Fibroblast of lung (primary cell): ENCODE results near the gene LRMDA. TPM values are rescaled to one million over a fixed set of nuclear protein-coding genes. Genes with fewer than 3 reads are reported as not detected.
"Not testable (repeated sequence)": the region's sequence is repeated elsewhere in the genome, so short reads cannot be mapped to it uniquely, and the experiment has no call there.

ENCODE experiments used
- DNase-seq, 2 donors: peaks; one replicate each; pipeline versions ENCODE4 v3.0.0 to v3.0.0-alpha.2; 2010; ENCODE audit warnings: low read depth in 2 of 2
- H2AFZ ChIP-seq: 2 replicates; pipeline ENCODE4 v1.5.1; 2012; ENCODE audit warnings: low read length, control low read depth, inconsistent platforms
- H3K27ac ChIP-seq: 2 replicates; pipeline ENCODE4 v1.5.1; 2011; ENCODE audit warnings: low read length, control low read depth; ENCODE audit not compliant: insufficient read depth
- H3K27me3 ChIP-seq: 2 replicates; pipeline ENCODE4 v1.5.1; 2011; ENCODE audit warnings: mild to moderate bottlenecking, low read length; ENCODE audit not compliant: control insufficient read depth, insufficient read depth
- H3K36me3 ChIP-seq: 2 replicates; pipeline ENCODE4 v1.5.1; 2011; ENCODE audit warnings: low read length; ENCODE audit not compliant: control insufficient read depth, insufficient read depth
- H3K4me1 ChIP-seq: 2 replicates; pipeline ENCODE4 v1.5.1; 2011; ENCODE audit warnings: low read length; ENCODE audit not compliant: control insufficient read depth, insufficient read depth; ENCODE audit errors: extremely low read depth
- H3K4me2 ChIP-seq: 2 replicates; pipeline ENCODE4 v1.5.1; 2011; ENCODE audit warnings: low read length, control low read depth; ENCODE audit not compliant: insufficient read depth; ENCODE audit errors: extremely low read depth
- H3K4me3 ChIP-seq, 4 experiments: fragments of 200-600 bp in 1 of 4; sonication (generic) in 1 of 4; replicated peaks in 1 of 4; 2 replicates each; pipeline ENCODE4 v1.5.1; 2011 to 2016; ENCODE audit warnings: low read length in 4 of 4, low read depth in 3 of 4, mild to moderate bottlenecking in 3 of 4, control low read depth in 2 of 4, inconsistent platforms in 1 of 4, mixed read lengths in 1 of 4; ENCODE audit not compliant: insufficient read depth in 1 of 4; ENCODE audit errors: control extremely low read depth in 1 of 4
- H3K79me2 ChIP-seq: 2 replicates; pipeline ENCODE4 v1.5.1; 2012; ENCODE audit warnings: mild to moderate bottlenecking, low read length, inconsistent platforms; ENCODE audit not compliant: control insufficient read depth, insufficient read depth
- H3K9ac ChIP-seq: 2 replicates; pipeline ENCODE4 v1.5.1; 2011; ENCODE audit warnings: mild to moderate bottlenecking, low read length, control low read depth; ENCODE audit not compliant: insufficient read depth
- H3K9me3 ChIP-seq: 2 replicates; pipeline ENCODE4 v1.5.1; 2012; ENCODE audit warnings: low read depth, low read length; ENCODE audit not compliant: control insufficient read depth, insufficient read depth
- H4K20me1 ChIP-seq: 2 replicates; pipeline ENCODE4 v1.5.1; 2011; ENCODE audit warnings: low read length; ENCODE audit not compliant: control insufficient read depth, insufficient read depth; ENCODE audit errors: extremely low read depth
- EZH2 ChIP-seq: IDR thresholded peaks from 2 replicates; pipeline ENCODE4 v1.5.1; 2012; ENCODE audit warnings: low read length, control low read depth, mild to moderate bottlenecking; ENCODE audit errors: missing control alignments
- polyA plus RNA-seq, 2 donors: library from polyadenylated mRNA; depleted of rRNA in 1 of 2; stranded (reverse) in 1 of 2; unstranded in 1 of 2; fragments of >200 nt; gene quantifications; 2 replicates each; pipeline ENCODE4 v1.2.1, GENCODE V29; 2011 to 2012; ENCODE audit warnings: missing spikeins in 1 of 2
- total RNA-seq: library from RNA; depleted of rRNA; stranded (reverse); fragments of >200 nt; gene quantifications from 2 replicates; pipeline ENCODE4 v1.2.1, GENCODE V29; 2014
- TF ChIP-seq, protein P1 (sequence below), 2 donors: IDR thresholded peaks in 1 of 2; conservative IDR thresholded peaks in 1 of 2; 1 replicate in 1 of 2; 2 replicates in 1 of 2; pipeline ENCODE4 v1.5.1; 2011 to 2012; ENCODE audit warnings: low read length in 2 of 2, control low read depth in 1 of 2, inconsistent platforms in 1 of 2, low read depth in 1 of 2, mild to moderate bottlenecking in 1 of 2

The LRMDA gene
- total and polyA plus RNA-seq, 2 donors (not counting 1 experiment from before 2014, with no cell fraction given), result 1.7 to 2.0 TPM

DNA sequence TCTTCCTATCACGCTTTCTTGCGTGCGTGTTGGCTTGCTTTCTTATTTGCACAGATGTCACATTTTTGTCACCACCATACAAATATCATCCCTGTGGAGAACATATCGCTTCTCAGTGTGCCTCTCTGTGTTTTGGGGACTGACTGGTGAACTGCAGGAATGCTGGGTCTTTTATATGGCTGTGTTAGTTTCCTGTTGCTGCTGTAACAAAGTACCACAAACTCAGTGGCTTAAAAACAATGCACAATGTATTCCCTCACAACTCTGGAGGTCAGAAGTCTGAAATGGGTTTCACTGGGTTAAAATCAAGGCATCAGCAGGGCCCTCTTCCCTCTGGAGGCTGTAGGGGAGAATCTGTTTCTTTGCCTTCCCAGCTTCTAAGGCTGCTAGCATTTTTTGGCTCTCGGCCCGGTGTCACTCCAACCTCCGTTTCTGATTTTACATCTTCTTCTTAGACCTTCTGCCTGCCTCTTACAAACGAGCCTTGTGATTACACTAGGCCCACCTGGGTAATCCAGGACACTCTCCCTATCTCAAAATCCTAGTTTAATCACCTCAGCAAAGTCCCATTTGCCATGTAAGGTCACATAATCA lies 82.0 kb downstream of the LRMDA start:
- H3K4me1 ChIP-seq, result peaks cover 9% of the 10 kb centered on the region
- H3K4me3 ChIP-seq, result no peak overlapping the region
- H3K4me2 ChIP-seq, result no peak overlapping the region
- no peak overlapping the region for H2AFZ ChIP-seq
- H3K27ac ChIP-seq, result no peak overlapping the region
- peaks cover 2% of the 10 kb centered on the region for H3K27me3 ChIP-seq
- TF ChIP-seq, protein P1, sequence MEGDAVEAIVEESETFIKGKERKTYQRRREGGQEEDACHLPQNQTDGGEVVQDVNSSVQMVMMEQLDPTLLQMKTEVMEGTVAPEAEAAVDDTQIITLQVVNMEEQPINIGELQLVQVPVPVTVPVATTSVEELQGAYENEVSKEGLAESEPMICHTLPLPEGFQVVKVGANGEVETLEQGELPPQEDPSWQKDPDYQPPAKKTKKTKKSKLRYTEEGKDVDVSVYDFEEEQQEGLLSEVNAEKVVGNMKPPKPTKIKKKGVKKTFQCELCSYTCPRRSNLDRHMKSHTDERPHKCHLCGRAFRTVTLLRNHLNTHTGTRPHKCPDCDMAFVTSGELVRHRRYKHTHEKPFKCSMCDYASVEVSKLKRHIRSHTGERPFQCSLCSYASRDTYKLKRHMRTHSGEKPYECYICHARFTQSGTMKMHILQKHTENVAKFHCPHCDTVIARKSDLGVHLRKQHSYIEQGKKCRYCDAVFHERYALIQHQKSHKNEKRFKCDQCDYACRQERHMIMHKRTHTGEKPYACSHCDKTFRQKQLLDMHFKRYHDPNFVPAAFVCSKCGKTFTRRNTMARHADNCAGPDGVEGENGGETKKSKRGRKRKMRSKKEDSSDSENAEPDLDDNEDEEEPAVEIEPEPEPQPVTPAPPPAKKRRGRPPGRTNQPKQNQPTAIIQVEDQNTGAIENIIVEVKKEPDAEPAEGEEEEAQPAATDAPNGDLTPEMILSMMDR (conservative IDR thresholded peaks at IDR 0.05 in 1 of 2, IDR thresholded peaks at IDR 0.05 in 1 of 2; ENCODE audit: low read depth in 1 of 2, low read length in 2 of 2), result no peak
- no peak for TF ChIP-seq EZH2
- no peaks in the 10 kb centered on the region for H3K79me2 ChIP-seq
- no peaks in the 10 kb centered on the region for H4K20me1 ChIP-seq
- no peak overlapping the region for H3K9ac ChIP-seq
- no peak for DNase-seq
- H3K36me3 ChIP-seq, result no peaks in the 10 kb centered on the region
- no peaks in the 10 kb centered on the region for H3K9me3 ChIP-seq

DNA sequence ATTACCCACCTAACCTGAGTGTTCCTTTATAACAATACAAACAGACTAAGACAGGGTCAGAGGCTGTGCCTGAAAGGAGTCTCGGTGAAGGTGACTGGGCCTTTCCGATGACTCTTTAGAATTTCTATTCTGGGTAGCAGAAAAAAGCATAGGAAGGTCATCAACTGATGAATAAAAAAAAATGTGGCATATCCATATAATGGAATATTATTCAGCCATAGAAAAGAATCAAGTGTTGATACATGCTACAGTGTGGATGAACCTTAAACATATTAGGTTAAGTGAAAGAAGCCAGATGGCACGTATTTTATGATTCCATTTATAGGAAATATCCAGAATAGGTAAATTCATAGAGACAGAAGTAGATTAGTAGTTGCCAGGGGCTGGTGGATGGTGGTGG lies 83.4 kb downstream of the LRMDA start:
- DNase-seq, result no peak
- Histone ChIP-seq H3K9me3 (no peaks in the 10 kb centered on the region), H3K9ac (no peak overlapping the region), H3K4me2 (no peak overlapping the region), H3K36me3 (no peaks in the 10 kb centered on the region), H3K4me1 (peaks cover 5% of the 10 kb centered on the region), H2AFZ (no peak overlapping the region), H3K4me3 (no peak overlapping the region), H3K79me2 (no peaks in the 10 kb centered on the region), H4K20me1 (no peaks in the 10 kb centered on the region), H3K27me3 (peaks cover 2% of the 10 kb centered on the region), H3K27ac (no peak overlapping the region)
- TF ChIP-seq, protein P1 (conservative IDR thresholded peaks at IDR 0.05 in 1 of 2, IDR thresholded peaks at IDR 0.05 in 1 of 2; ENCODE audit: low read depth in 1 of 2, low read length in 2 of 2), result no peak
- no peak for TF ChIP-seq EZH2

DNA sequence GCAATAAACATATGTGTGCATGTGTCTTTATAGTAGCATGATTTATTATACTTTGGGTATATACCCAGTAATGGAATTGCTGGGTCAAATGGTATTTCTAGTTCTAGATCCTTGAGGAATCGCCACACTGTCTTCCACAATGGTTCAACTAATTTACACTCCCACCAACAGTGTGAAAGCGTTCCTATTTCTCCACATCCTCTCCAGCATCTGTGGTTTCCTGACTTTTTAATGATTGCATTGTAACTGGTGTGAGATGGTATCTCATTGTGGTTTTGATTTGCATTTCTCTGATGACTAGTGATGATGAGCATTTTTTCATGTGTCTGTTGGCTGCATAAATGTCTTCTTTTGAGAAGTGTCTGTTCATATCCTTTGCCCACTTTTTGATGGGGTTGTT lies 84.7 kb downstream of the LRMDA start:
- H3K9me3 ChIP-seq, DNase-seq, H3K27ac ChIP-seq, H3K4me1 ChIP-seq, H3K36me3 ChIP-seq, H4K20me1 ChIP-seq, H3K79me2 ChIP-seq, H3K9ac ChIP-seq, H3K27me3 ChIP-seq, H3K4me3 ChIP-seq, H2AFZ ChIP-seq, H3K4me2 ChIP-seq: not testable (repeated sequence)

DNA sequence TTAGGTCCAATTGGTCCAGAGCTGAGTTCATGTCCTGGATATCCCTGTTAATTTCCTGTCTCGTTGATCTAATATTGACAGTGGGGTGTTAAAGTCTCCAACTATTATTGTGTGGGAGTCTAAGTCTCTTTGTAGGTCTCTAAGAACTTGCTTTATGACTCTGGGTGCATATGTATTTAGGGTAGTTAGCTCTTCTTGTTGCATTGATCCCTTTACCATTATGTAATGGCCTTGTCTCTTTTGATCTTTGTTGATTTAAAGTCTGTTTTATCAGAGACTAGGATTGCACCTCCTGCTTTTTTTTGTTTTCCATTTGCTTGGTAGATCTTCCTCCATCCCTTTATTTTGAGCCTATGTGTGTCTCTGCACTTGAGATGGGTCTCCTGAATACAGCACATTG lies 87.8 kb downstream of the LRMDA start:
- H3K4me1 ChIP-seq, H3K27ac ChIP-seq, H3K36me3 ChIP-seq, DNase-seq, H3K27me3 ChIP-seq, H3K4me3 ChIP-seq, H3K9ac ChIP-seq, H3K79me2 ChIP-seq, H3K9me3 ChIP-seq, H3K4me2 ChIP-seq, H2AFZ ChIP-seq, H4K20me1 ChIP-seq: not testable (repeated sequence)

DNA sequence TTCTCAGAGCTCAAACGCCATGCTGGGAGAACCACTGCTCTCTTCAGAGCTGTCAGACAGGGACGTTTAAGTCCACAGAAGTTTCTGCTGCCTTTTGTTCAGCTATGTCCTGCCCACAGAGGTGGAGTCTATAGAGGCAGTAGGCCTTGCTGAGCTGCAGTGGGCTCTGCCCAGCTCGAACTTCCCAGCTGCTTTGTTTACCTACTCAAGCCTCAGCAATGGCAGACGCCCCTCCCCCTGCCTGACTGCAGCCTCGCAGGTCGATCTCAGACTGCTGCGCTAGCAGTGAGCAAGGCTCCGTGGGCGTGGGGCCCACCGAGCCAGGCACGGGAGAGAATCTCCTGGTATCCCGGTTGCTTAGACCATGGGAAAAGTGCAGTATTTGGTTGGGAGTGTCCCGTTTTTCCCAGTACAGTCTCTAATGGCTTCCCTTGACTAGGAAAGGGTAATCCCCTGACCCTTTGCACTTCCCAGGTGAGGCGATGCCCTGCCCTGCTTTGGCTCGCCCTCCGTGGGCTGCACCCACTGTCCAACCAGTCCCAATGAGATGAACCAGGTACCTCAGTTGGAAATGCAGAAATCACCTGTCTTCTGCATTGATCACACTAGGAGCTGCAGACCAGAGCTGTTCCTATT lies 89.9 kb downstream of the LRMDA start:
- DNase-seq, H3K4me1 ChIP-seq, H2AFZ ChIP-seq, H3K27ac ChIP-seq, H3K9me3 ChIP-seq, H3K36me3 ChIP-seq, H3K4me3 ChIP-seq, H3K4me2 ChIP-seq, H3K79me2 ChIP-seq, H4K20me1 ChIP-seq, H3K27me3 ChIP-seq, H3K9ac ChIP-seq: not testable (repeated sequence)
